ENCODE measurements around the gene FAF2.
"Not testable (repeated sequence)": the region's sequence is repeated elsewhere in the genome, so short reads cannot be mapped to it uniquely, and the experiment has no call there.

FAF2 gene

GRCh38 chr5:176442911-176443310 is 5.3 kb upstream of the FAF2 start:
- H3K27ac ChIP-seq (ENCODE audit: low read length, poor library complexity, severe bottlenecking); H2BK5ac ChIP-seq (ENCODE audit: low read depth, low read length, poor library complexity, severe bottlenecking); H4K91ac ChIP-seq (ENCODE audit: low read length); H2AFZ ChIP-seq (ENCODE audit: low read depth, low read length); H3K27me3 ChIP-seq (ENCODE audit: control insufficient read depth in 1 of 2, insufficient read depth in 1 of 2, low read length in 2 of 2); H2AK5ac ChIP-seq (ENCODE audit: low read length, severe bottlenecking); H3K79me1 ChIP-seq (replicated peaks; ENCODE audit: low read length, poor library complexity, severe bottlenecking); H3K36me3 ChIP-seq (ENCODE audit: control insufficient read depth in 1 of 2, insufficient read depth in 2 of 2, low read depth in 1 of 2, low read length in 2 of 2); H3K4ac ChIP-seq (ENCODE audit: low read depth in 1 of 2, low read length in 2 of 2); H3K9me3 ChIP-seq (ENCODE audit: control insufficient read depth, low read length); H3K4me1 ChIP-seq (ENCODE audit: control insufficient read depth, insufficient read depth, low read depth, low read length); H2BK120ac ChIP-seq (ENCODE audit: low read depth, low read length); H2BK12ac ChIP-seq (ENCODE audit: low read length in 2 of 2); H4K8ac ChIP-seq (ENCODE audit: low read length); H3K4me3 ChIP-seq (ENCODE audit: insufficient read depth in 1 of 2, low read depth in 1 of 2, low read length in 2 of 2); H3K14ac ChIP-seq (ENCODE audit: low read length in 2 of 2); DNase-seq; H3K9ac ChIP-seq (ENCODE audit: low read length); H3K18ac ChIP-seq (ENCODE audit: low read depth in 1 of 2, low read length in 2 of 2); H3K23ac ChIP-seq (ENCODE audit: low read length in 2 of 2); H2BK15ac ChIP-seq (ENCODE audit: low read depth, poor library complexity, severe bottlenecking); H3K4me2 ChIP-seq (ENCODE audit: low read length, poor library complexity, severe bottlenecking): not testable (repeated sequence)
- 85% methylated on average over 2 of the region's 4 CpGs for WGBS

GRCh38 chr5:176444742-176445141 is 3.4 kb upstream of the FAF2 start:
- H3K36me3 ChIP-seq (ENCODE audit: control insufficient read depth in 1 of 2, insufficient read depth in 2 of 2, low read depth in 1 of 2, low read length in 2 of 2): no peaks in the 10 kb centered on the region
- no peak overlapping the region for H2AFZ ChIP-seq (ENCODE audit: low read depth, low read length)

GRCh38 chr5:176446028-176446665 is 2.0 kb upstream of the FAF2 start:
- Histone ChIP-seq H3K4ac (ENCODE audit: low read depth in 1 of 2, low read length in 2 of 2) (no peak overlapping the region), H3K18ac (ENCODE audit: low read depth in 1 of 2, low read length in 2 of 2) (no peak overlapping the region), H3K23ac (ENCODE audit: low read length in 2 of 2) (no peak overlapping the region), H3K79me1 (replicated peaks; ENCODE audit: low read length, poor library complexity, severe bottlenecking) (no peaks in the 10 kb centered on the region), H3K14ac (ENCODE audit: low read length in 2 of 2) (no peak overlapping the region), H2BK120ac (ENCODE audit: low read depth, low read length) (no peak overlapping the region), H3K27ac (ENCODE audit: low read length, poor library complexity, severe bottlenecking) (no peak overlapping the region), H4K91ac (ENCODE audit: low read length) (no peak overlapping the region), H3K36me3 (ENCODE audit: control insufficient read depth in 1 of 2, insufficient read depth in 2 of 2, low read depth in 1 of 2, low read length in 2 of 2) (no peaks in the 10 kb centered on the region), H2AFZ (ENCODE audit: low read depth, low read length) (no peak overlapping the region), H3K9ac (ENCODE audit: low read length) (no peak overlapping the region), H3K9me3 (ENCODE audit: control insufficient read depth, low read length) (no peaks in the 10 kb centered on the region), H2BK5ac (ENCODE audit: low read depth, low read length, poor library complexity, severe bottlenecking) (no peak overlapping the region), H3K27me3 (ENCODE audit: control insufficient read depth in 1 of 2, insufficient read depth in 1 of 2, low read length in 2 of 2) (no peaks in the 10 kb centered on the region), H3K4me3 (ENCODE audit: insufficient read depth in 1 of 2, low read depth in 1 of 2, low read length in 2 of 2) (no peak overlapping the region), H2AK5ac (ENCODE audit: low read length, severe bottlenecking) (no peak overlapping the region), H3K4me2 (ENCODE audit: low read length, poor library complexity, severe bottlenecking) (no peak overlapping the region), H2BK12ac (ENCODE audit: low read length in 2 of 2) (no peak overlapping the region), H3K4me1 (ENCODE audit: control insufficient read depth, insufficient read depth, low read depth, low read length) (peaks cover 5% of the 10 kb centered on the region), H2BK15ac (ENCODE audit: low read depth, poor library complexity, severe bottlenecking) (no peak overlapping the region), H4K8ac (ENCODE audit: low read length) (no peak overlapping the region)
- DNase-seq: no peak
- WGBS: 98% methylated on average over 6 of the region's 9 CpGs

More at GRCh38 chr5:176444742-176445141, 3.4 kb upstream of the FAF2 start:
- Histone ChIP-seq H3K4me3 (ENCODE audit: insufficient read depth in 1 of 2, low read depth in 1 of 2, low read length in 2 of 2) (no peak overlapping the region), H3K79me1 (replicated peaks; ENCODE audit: low read length, poor library complexity, severe bottlenecking) (no peaks in the 10 kb centered on the region), H3K9me3 (ENCODE audit: control insufficient read depth, low read length) (no peaks in the 10 kb centered on the region), H3K18ac (ENCODE audit: low read depth in 1 of 2, low read length in 2 of 2) (no peak overlapping the region), H3K4ac (ENCODE audit: low read depth in 1 of 2, low read length in 2 of 2) (no peak overlapping the region), H2BK15ac (ENCODE audit: low read depth, poor library complexity, severe bottlenecking) (no peak overlapping the region), H4K8ac (ENCODE audit: low read length) (no peak overlapping the region), H3K4me2 (ENCODE audit: low read length, poor library complexity, severe bottlenecking) (no peak overlapping the region), H2BK5ac (ENCODE audit: low read depth, low read length, poor library complexity, severe bottlenecking) (no peak overlapping the region), H3K14ac (ENCODE audit: low read length in 2 of 2) (no peak overlapping the region), H2BK12ac (ENCODE audit: low read length in 2 of 2) (no peak overlapping the region), H2AK5ac (ENCODE audit: low read length, severe bottlenecking) (no peak overlapping the region), H3K4me1 (ENCODE audit: control insufficient read depth, insufficient read depth, low read depth, low read length) (peaks cover 5% of the 10 kb centered on the region), H3K27ac (ENCODE audit: low read length, poor library complexity, severe bottlenecking) (no peak overlapping the region), H4K91ac (ENCODE audit: low read length) (no peak overlapping the region), H3K9ac (ENCODE audit: low read length) (no peak overlapping the region), H3K23ac (ENCODE audit: low read length in 2 of 2) (no peak overlapping the region), H2BK120ac (ENCODE audit: low read depth, low read length) (no peak overlapping the region), H3K27me3 (ENCODE audit: control insufficient read depth in 1 of 2, insufficient read depth in 1 of 2, low read length in 2 of 2) (no peaks in the 10 kb centered on the region)
- DNase-seq: no peak
- WGBS: 89% methylated on average over 5 of the region's 5 CpGs

DNA sequence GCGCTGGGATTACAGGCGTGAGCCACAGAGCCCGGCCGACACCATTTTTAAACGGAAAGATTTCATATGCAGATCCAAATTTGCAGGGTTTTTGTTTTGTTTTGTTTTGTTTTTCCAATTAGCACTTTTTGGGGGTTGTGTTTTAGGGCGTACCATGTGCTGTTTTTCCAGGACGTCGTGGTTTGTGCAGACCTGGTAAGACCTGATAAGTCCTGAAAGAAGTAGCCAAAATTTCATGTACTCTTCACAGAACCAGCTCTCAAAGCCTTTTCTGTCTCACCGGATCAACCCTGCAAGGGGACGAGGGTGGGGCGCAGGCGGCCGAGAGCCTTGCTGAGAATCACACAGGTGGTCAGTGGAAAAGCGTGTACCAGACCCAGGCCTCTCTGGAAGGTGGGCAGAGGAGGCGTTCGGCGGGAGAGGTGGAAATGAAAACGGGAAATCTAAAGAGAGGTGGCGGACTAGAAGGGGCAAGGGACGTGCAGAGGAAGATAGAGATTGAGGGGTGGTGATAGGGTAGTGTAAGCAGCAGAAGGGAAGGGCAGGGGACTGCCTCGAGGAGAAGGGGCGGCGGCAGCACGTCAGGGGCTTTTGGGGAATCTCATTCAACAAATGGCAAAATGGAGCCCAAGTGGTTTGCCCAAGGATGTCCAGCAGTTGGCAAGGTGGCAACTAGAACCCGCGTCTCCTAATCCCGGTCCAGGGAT is 1.1 kb upstream of the FAF2 start:
- H2AK5ac ChIP-seq (ENCODE audit: low read length, severe bottlenecking): peak overlapping the region; percentile 29
- H3K4me1 ChIP-seq (ENCODE audit: control insufficient read depth, insufficient read depth, low read depth, low read length): peaks cover 5% of the 10 kb centered on the region
- H2BK120ac ChIP-seq (ENCODE audit: low read depth, low read length): peak overlapping the region; percentile 61
- 19% methylated on average over 27 of the region's 27 CpGs for WGBS
- H3K4me2 ChIP-seq (ENCODE audit: low read length, poor library complexity, severe bottlenecking): peak overlapping the region; percentile 81
- H2BK15ac ChIP-seq (ENCODE audit: low read depth, poor library complexity, severe bottlenecking): peak overlapping the region; percentile 49
- H3K79me1 ChIP-seq (replicated peaks; ENCODE audit: low read length, poor library complexity, severe bottlenecking): no peaks in the 10 kb centered on the region
- H2BK12ac ChIP-seq (ENCODE audit: low read length in 2 of 2): peak overlapping the region in 1 of 2 experiments; percentile 25
- H2BK5ac ChIP-seq (ENCODE audit: low read depth, low read length, poor library complexity, severe bottlenecking): no peak overlapping the region
- H3K14ac ChIP-seq (ENCODE audit: low read length in 2 of 2): peak overlapping the region; percentile 62 to 66
- DNase-seq: no peak
- H4K91ac ChIP-seq (ENCODE audit: low read length): peak overlapping the region; percentile 84
- no peak overlapping the region for H3K23ac ChIP-seq (ENCODE audit: low read length in 2 of 2)
- H2AFZ ChIP-seq (ENCODE audit: low read depth, low read length): peak overlapping the region; percentile 48
- peak overlapping the region; percentile 87 for H4K8ac ChIP-seq (ENCODE audit: low read length)
- no peaks in the 10 kb centered on the region for H3K27me3 ChIP-seq (ENCODE audit: control insufficient read depth in 1 of 2, insufficient read depth in 1 of 2, low read length in 2 of 2)
- H3K36me3 ChIP-seq (ENCODE audit: control insufficient read depth in 1 of 2, insufficient read depth in 2 of 2, low read depth in 1 of 2, low read length in 2 of 2): no peaks in the 10 kb centered on the region
- peak overlapping the region; percentile 97 for H3K27ac ChIP-seq (ENCODE audit: low read length, poor library complexity, severe bottlenecking)
- H3K9ac ChIP-seq (ENCODE audit: low read length): peak overlapping the region; percentile 100
- peak overlapping the region; percentile 87 to 92 for H3K18ac ChIP-seq (ENCODE audit: low read depth in 1 of 2, low read length in 2 of 2)
- H3K9me3 ChIP-seq (ENCODE audit: control insufficient read depth, low read length): no peaks in the 10 kb centered on the region
- H3K4me3 ChIP-seq (ENCODE audit: insufficient read depth in 1 of 2, low read depth in 1 of 2, low read length in 2 of 2): peak overlapping the region; percentile 74 to 100
- H3K4ac ChIP-seq (ENCODE audit: low read depth in 1 of 2, low read length in 2 of 2): peak overlapping the region; percentile 77 to 96
